SH-SY5Y (cell line): Measurements from ENCODE around the gene MEIOSIN.

Experiments used
- GATA2 ChIP-seq: IDR thresholded peaks from 2 replicates; pipeline ENCODE4 v1.6.1; 2011; ENCODE audit warnings: mild to moderate bottlenecking, low read depth, low read length
- GATA3 ChIP-seq: IDR thresholded peaks from 2 replicates; pipeline ENCODE4 v1.6.1; 2011; ENCODE audit warnings: low read depth, mild to moderate bottlenecking, low read length, moderate library complexity

The MEIOSIN gene

DNA sequence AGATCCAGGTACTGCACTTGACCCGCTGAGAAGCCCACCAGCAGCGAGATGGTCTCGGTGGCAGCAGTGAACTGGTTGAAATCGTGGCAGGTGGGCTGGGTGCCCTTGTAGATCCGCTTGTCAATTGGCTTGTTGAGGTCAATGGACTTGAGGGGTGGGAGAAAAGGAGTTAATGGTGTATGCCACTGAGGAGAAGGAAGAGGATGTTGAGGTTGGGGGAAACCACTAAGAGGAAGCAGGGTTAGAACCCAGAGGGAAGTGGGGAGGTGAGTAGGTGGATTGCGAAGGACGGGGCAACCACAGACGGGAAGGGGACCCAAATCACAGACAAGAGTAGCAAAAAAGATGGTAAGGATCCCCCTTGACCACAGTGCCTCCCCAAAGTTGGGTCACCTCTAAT is 57.7 kb downstream of the MEIOSIN start:
- TF ChIP-seq GATA3 (no peak), GATA2 (no peak)

DNA sequence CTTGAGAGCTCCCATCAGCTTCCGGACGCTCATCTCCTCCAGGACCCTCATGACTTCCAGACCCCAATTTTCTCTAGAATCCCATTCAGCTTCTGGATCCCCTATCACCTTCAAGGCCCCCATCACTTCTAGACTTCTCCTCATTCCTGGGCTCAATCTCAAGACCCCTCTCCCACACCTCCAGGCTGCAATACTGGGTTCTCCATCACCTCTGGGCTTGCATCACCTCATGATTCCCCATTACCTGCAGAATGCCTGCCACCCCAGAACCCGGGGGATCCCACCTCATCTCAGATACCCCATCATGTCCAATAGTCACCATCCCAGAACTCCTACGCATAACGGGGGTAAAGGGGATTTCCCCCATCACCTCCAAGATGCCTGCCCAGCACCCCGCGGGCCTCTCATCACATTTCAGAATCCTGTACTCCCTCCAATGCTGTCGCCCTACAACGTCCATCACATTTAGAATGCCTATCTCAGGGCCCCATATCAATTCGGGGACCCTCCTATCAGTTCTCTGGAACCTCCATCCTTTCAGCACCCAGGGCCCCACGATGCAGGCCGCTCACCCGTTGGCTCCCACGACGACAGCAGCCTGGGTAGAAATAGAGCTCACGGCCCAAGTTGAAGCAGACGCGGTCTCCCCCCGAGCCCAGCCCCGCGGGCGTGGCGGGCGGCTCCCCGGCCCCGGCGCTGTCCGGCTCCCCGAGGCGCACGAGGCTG is 58.7 kb downstream of the MEIOSIN start:
- no peak for TF ChIP-seq GATA3
- TF ChIP-seq GATA2: no peak

- TF ChIP-seq GATA2: no peak
- no peak for TF ChIP-seq GATA3
These were observed 59.4 kb downstream of the MEIOSIN start, which contains the start of gene DMWD for GRCh38 chr19:45792470-45793177. Gene DMWD (minus strand): TSS chr19:45792845. CDS start chr19:45792756, 89 bp downstream.

DNA sequence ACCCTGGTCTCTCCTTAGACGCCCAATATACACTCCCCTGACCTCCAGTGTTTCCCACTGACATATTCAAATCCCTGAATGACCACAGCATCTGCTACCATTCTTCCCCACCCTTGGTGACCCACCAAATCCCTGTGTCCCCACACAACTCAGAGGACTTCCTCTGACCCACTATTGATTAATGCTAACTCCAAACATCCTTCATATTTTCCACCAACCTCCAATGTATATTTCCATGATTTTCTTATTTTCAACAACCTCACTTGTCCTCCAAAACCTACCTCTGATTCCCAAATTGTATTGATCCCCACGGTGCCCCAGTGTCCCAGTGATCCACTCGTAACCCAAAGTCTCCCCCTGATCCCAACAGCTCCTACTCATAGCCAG is 59.9 kb downstream of the MEIOSIN start:
- no peak for TF ChIP-seq GATA2
- no peak for TF ChIP-seq GATA3

GRCh38 chr19:45793876-45794275 is 60.6 kb downstream of the MEIOSIN start:
- TF ChIP-seq GATA2: no peak
- no peak for TF ChIP-seq GATA3

DNA sequence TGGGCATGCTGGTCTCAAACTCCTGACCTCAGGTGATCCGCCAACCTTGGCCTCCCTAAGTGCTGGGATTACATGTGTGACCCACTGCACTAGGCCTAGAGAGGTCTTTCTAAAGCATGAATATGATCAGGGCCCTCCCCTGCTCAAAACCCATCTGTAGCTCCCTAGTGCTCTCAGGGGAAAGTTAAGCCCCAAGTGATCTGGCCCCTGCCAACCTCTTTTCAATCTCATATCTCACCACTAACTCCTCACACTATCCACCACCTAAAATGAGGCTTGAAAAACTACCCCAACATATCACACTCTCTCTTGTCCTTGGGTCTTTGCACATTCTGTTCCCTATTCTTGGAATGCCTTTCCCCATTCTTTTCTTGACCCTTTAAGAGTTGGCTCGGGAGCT is 61.4 kb downstream of the MEIOSIN start:
- TF ChIP-seq GATA2: no peak
- no peak for TF ChIP-seq GATA3

DNA sequence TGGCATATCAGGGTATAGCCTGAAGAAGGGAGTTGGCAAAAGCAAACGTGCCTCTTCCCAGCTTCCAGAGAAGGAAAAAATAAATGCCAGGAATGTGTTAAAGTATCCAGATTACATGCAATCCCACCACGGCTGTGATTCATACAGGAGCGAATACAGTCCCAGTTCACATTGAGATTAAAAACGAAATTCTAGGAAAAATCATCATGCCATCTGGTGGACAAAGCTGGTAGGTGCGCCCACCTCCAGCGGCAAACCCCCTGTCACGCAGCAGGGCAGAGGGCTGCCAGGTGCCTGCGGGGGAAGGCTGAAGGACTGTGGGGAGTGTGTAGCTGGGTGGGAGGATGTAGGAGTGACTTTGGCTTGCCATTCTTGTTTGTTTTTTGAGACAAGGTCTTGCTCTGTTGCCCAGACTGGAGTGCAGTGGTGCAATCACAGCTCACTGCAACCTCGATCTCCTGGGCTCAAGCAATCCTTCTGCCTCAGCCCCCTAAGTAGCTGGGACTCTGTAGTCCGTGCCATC is 65.8 kb downstream of the MEIOSIN start:
- no peak for TF ChIP-seq GATA3
- no peak for TF ChIP-seq GATA2

DNA sequence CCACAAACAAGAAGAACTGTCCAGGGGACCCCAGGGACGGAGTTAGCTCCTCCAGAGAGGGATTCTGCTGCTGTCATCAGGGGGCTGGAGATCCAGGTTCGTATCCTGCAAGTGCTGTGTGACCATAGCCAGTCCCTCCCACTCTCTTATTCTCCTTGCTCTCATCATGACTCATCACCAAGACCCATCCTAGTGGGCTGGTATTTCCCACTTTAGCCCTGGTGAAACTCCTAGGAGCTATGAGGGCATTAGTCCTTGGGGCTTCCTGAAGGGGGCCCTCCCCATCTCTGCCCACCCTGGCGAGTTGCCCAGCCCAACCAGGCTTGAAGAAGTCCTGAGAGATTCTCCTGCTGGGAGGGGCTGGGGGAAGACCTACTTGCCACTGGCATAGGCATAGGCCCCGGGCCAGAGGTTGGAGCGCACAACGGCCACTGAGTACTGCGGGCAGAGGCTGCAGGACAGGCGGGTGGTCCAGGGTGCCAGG is 66.9 kb downstream of the MEIOSIN start:
- TF ChIP-seq GATA3 (no peak), GATA2 (no peak)

GRCh38 chr19:45801603-45802175 is 68.5 kb downstream of the MEIOSIN start:
- no peak for TF ChIP-seq GATA2
- TF ChIP-seq GATA3: no peak

DNA sequence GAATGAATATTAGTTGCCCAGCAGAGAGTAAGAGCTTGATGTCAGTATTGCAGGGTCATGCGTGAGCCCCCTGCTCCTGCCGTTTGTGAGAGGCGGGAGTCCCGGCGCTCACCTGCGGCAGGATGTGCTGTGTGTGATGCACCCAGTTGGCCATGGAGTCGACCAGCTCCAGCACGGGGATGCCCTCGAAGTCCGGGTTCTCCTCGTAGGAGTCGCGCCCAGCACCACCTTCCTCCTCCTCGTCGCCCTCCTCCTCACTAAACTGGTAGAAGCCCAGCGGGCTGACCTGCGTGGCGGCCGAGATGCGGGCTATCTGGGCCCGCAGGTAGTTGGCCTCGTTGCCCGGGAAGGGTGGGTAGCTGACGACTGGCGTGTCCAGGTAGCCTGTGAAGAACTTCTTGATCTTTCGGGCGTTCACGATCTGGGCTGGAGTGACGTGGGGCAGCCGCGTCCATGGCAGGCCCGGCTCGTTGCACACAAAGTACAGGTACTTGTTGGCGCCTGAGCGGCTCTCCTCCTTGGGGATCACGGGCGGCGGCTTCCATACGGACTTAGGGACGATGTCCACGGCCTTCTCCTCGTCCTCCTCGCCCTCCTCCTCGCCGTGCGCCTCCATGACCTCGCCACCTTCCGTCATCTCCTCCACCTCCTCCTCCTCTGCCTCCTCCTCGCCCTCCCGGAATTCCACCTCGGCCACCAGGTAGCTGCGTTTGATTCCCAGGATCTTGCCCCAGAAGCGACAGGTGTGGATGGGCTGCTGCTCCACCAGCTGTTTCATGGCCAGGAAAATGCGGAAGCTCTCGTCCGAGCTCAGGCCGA is 71.1 kb downstream of the MEIOSIN start:
- TF ChIP-seq GATA2: no peak

DNA sequence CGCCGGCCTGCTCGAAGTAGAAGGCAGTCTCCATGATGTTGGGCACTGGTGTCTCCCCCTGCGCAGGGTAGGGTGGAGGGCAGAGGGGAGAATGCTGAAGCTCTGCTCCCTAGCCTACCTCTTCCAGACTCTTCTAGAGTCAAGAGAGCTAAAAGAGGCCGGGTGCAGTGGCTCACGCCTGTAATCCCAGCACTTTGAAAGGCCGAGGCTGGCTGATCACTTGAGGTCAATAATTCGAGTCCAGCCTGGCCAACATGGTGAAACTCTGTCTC is 71.7 kb downstream of the MEIOSIN start:
- no peak for TF ChIP-seq GATA3
- TF ChIP-seq GATA2: no peak

- TF ChIP-seq GATA2: no peak
- TF ChIP-seq GATA3: no peak
These were observed 72.5 kb downstream of the MEIOSIN start for GRCh38 chr19:45805719-45806118.

DNA sequence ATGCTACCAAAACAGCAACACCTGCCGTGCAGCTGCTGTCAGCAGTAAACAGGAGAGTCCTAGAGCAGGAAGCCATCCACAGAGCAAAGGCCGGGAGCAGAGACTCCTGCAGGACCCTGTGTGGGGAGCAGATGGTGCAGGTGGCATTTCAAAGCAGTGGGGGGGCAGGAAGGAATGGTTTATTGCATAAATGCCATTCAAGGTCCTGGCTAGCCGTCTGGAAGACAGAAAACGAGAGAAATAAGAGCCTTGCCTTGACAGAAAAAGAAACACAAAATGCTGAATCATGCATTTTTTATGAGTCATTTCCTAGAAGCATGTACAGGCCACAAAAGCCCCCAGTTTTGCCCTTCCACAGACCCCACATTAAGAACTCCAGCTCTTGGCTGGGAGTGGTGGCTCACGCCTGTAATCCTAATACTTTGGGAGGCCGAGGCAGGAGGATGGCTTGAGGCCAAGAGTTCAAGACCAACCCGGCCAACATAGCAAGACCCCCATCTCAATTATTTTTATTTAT is 76.5 kb downstream of the MEIOSIN start:
- TF ChIP-seq GATA3 (no peak), GATA2 (no peak)

- TF ChIP-seq GATA2 (no peak), GATA3 (no peak)
These were observed 79.1 kb downstream of the MEIOSIN start for GRCh38 chr19:45812297-45812696.
